Measurements from ENCODE around the gene PAK1.
"Not testable (repeated sequence)": the region's sequence is repeated elsewhere in the genome, so short reads cannot be mapped to it uniquely, and the experiment has no call there.

PAK1 gene

GRCh38 chr11:77473801-77474683, at the start of gene PAK1:
Gene PAK1 (minus strand): TSS chr11:77474094. CDS start chr11:77392520, 81,574 bp downstream.
- DNase-seq (ENCODE audit: low read depth): peak; percentile 79

GRCh38 chr11:77522215-77522614, 48.3 kb upstream of the PAK1 start:
- no peak for DNase-seq (ENCODE audit: low read depth)

DNA sequence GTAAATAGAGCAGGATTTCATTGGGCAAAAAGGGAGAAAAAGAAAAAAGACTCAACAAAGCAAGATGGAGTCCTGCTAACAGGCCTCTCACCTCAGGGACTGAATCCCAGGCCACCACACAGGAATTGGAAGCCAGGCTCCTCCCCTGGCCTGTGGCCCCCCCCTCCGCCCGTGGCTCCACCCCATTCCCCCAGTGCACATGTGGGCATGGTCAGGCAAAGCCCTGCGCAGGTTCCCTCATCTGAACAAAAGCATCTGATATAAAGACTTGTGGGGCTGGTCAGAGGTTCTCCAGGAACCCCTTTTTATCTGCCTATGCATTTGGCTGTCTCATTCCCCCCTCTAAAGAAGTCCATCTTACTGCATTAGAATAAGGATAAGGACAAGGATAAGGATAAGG, 46.0 kb upstream of the PAK1 start:
- no peak for DNase-seq (ENCODE audit: low read depth)

DNA sequence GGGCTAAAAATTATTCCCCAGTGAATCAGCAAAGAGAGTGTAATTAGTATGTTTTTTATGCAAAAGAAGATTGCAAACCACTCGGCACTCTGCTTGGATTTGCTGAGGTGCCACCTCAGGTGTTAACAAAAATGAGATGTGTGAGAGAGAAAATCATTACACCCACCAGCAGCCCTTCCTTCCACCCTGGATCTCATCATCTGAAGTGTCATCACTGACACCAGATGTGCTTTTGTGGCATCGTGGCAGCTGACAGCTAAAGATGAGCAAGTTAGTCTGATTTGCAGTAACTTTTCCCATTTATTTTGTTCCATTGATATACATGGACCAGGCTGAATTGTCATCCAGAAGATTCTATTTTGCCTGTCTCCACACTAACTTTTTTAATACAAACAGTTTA, 44.6 kb upstream of the PAK1 start:
- no peak for DNase-seq (ENCODE audit: low read depth)

GRCh38 chr11:77517753-77518152, 43.9 kb upstream of the PAK1 start:
- DNase-seq (ENCODE audit: low read depth): no peak

- no peak for DNase-seq (ENCODE audit: low read depth)
Measured at GRCh38 chr11:77517226-77517625, 43.3 kb upstream of the PAK1 start.

- no peak for DNase-seq (ENCODE audit: low read depth)
Measured at GRCh38 chr11:77515483-77515882, 41.6 kb upstream of the PAK1 start.

GRCh38 chr11:77515063-77515462, 41.2 kb upstream of the PAK1 start:
- DNase-seq (ENCODE audit: low read depth): no peak

DNA sequence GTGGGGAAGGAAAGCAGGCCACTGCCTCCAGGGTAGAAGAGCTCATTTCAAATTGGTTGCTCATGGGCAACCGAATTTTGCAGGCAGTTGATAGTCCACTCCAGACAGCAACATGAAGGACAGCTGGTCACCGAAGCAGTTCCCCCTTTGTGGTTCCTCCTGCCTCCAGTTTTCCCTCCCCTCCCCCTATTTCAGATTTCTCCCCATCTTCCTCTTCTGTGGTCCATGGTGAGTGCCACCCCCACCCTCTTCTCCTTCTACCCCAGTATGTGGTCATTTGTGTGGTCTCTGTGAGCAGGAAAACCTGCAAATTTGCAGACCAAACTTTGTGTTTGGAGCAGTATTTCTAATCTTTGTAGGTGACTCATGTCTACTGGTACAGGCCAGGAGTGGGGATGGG, 38.2 kb upstream of the PAK1 start:
- no peak for DNase-seq (ENCODE audit: low read depth)

- no peak for DNase-seq (ENCODE audit: low read depth)
Measured at GRCh38 chr11:77510851-77511250, 37.0 kb upstream of the PAK1 start.

DNA sequence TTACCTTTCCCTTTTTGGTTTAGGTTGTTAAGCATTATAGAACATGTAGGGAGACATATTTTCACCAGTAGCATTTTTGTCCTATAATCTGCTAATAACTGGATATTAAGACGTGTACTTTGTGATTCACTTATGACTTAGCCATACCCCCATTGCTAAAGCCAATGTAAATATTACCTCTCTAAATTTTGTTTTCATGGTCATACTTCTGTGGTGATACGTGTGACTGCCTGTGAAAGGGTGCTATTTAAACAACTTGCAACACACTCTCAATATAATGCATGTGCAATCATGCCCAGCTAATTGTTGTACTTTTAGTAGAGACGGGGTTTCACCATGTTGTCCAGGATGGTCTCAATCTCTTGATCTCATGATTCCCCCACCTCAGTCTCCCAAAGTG, 36.2 kb upstream of the PAK1 start:
- DNase-seq (ENCODE audit: low read depth): no peak

DNA sequence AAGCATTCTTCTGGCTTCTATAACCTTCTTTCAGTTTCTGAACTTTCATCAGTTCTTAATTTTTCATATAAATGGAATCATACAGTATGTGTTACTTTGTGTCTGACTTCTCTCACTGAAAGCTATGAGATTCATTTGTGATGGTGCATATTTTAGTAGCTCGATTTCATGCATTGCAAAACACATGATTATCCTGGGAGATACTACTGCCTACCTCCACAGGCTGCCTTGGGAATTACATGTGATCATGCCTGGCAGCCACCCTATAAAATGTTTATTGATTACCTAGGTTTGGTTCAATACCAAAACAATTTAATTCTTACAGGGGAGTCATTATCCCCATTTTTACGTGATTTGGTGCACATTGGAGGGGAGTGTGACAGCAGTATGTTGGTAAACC, 34.1 kb upstream of the PAK1 start:
- DNase-seq (ENCODE audit: low read depth): no peak

- no peak for DNase-seq (ENCODE audit: low read depth)
Measured at GRCh38 chr11:77506857-77507256, 33.0 kb upstream of the PAK1 start.

- DNase-seq (ENCODE audit: low read depth): no peak
Measured at GRCh38 chr11:77505956-77506355, 32.1 kb upstream of the PAK1 start.

DNA sequence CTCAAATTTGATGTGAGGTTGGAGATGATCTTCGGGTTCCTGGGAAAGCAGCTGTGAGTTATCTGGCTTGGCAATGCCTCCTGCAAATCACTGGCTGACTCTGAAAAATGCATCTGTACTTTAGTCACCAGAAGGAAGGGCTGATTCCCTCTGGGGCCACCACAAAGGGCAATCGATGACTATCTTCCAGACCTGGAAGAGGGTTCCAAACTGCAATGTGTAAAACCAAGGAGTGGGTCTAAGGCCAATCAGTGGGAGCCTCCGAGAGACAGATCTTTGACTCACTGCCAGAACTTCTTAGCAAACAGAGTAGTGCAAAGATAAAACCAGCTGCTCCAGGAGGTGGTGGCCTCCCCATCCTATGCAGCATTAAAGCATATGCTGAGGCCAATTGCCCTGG, 29.1 kb upstream of the PAK1 start:
- DNase-seq (ENCODE audit: low read depth): no peak

DNA sequence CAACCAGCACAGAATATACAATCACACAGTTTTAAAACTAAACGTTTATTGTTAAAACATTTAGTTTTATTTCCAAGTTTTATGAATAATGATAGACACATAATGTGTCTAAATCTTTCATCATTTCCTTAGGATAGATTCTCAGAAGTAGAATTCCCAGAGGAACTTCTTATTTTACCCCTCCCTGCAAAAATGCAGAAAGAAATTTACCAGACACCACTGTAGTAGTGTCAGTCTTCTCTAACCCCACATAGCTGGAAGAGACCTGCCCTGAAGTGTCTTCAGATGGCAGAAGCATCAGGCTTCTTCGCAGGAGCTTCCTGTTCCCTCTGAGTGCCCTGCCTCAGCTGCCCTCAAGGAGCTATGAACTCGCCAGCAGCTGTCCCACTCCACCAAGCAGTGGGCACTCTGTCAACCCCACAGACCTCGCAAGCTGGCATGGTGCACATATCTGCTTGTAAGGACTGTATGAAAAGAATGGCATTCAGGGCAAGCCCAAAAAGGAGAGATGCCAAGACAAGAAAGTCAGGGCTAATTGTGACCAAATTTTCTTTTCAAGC, 28.5 kb upstream of the PAK1 start:
- DNase-seq (ENCODE audit: low read depth): no peak

GRCh38 chr11:77501758-77502157, 27.9 kb upstream of the PAK1 start:
- DNase-seq (ENCODE audit: low read depth): no peak

DNA sequence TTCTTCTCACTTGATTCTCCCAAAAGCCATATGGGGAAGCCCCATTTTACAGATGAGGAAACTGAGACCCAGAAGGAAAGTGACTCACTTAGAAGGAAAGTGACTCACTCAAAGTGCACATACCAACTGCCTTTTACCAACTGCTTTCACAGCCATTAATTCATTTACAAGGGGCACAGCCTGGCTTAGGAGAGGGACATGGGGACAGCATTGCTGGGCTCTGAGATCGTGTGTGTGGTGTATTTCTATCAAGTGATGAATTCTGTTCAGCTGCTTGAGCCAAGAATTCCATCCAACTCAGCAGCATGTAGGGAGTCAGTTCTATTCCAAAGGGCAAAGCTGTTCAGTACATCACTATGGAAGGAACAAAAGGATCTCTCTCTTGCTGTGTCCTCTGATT, 23.5 kb upstream of the PAK1 start:
- DNase-seq (ENCODE audit: low read depth): no peak

DNA sequence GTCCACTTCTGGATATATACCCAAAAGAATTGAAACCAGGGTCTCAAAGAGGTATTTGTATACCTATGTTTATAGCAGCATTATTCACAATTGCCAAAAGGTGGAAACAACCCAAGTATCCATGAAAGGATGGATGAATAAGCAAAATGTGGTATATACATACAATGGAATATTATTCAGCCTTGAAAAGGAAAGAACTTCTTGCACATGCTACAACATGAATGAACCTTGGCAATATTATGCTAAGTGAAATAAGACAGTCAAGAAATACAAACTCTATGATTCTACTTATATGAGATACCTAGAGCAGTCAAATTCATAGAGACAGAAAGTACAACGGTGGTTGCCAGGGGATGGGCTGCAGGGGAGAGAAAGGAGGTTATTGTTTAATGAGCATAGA, 21.6 kb upstream of the PAK1 start:
- no peak for DNase-seq (ENCODE audit: low read depth)

DNA sequence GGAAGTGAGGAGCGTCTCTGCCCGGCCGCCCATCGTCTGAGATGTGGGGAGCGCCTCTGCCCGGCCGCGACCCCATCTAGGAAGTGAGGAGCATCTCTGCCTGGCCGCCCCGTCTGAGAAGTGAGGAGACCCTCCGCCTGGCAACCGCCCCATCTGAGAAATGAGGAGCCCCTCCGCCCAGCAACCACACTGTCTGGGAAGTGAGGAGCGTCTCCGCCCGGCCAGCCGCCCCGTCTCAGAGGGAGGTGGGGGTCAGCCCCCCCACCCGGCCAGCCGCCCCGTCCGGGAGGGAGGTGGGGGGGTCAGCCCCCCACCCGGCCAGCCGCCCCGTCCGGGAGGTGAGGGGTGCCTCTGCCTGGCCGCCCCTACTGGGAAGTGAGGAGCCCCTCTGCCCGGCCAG, 16.1 kb upstream of the PAK1 start:
- DNase-seq (ENCODE audit: low read depth): not testable (repeated sequence)

- no peak for DNase-seq (ENCODE audit: low read depth)
Measured at GRCh38 chr11:77487790-77488189, 13.9 kb upstream of the PAK1 start.

DNA sequence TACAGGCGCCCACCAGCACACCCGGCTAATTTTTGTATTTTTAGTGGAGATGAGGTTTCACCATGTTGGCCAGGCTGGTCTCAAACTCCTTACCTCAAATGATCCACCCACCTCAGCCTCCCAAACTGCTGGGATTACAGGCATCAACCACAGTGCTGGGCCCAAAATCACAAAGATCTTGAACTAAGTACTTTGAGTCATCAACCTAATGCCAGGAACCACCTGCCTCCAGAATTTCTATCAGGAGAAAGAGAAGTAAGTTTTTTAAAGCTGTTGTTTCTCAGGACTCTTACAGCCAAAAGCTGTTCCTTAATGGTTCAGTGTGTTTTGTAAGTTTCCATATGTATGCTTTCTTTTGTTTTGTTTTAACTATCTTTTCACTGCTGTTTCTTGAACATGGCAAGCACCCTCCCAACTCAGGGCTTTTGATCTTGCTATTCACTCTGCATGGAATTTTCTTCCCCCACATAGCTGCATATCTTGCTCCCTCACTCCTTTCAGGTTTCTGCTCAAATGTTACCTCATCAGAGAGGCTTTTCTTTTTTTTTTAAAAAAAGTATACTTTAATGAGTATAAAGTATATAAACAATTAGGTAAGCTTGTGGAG, 6.0 kb upstream of the PAK1 start:
- DNase-seq (ENCODE audit: low read depth): no peak

DNA sequence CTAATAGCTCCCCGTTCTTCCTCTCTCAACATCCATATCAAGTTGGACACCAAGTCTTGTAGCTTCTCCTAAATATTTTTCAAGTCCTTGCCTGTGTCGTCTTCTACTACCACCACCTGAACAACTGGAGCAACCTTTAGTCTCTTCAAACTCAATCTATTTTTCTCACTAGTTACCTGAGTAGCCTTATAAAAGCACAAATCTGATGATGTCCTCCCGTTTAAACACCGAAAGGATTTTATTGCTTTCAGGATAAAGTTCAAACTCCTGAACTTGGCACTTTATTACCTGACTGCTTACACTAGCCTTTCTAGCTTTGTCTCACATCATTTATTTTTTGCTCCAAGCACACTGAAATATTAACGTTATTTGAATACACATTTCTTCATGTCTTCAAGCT, 1.3 kb upstream of the PAK1 start:
- no peak for DNase-seq (ENCODE audit: low read depth)

GRCh38 chr11:77474684-77475060, 778 bp upstream of the PAK1 start:
- no peak for DNase-seq (ENCODE audit: low read depth)

All from stimulated activated CD8-positive, alpha-beta memory T cell treated with anti-CD3 and anti-CD28 coated beads, Interleukin-12 subunit alpha, Interleukin-12 subunit beta, amount 100 ng/mL, for 1 hour (primary cell).